Activated B cell treated with CpG ODN at 0.5 μM for 24 hours (primary cell): Measurements from ENCODE around the gene TFPT. TPM values are rescaled to one million over a fixed set of nuclear protein-coding genes. Genes with fewer than 3 reads are reported as not detected.

Experiments used
- ATAC-seq: fragments of 200-7000 bp; cut with Tn5 transposase; one replicate; pipeline ENCODE4 v1.10.0; 2021; ENCODE audit warnings: low read depth, mild to moderate bottlenecking, moderate library complexity
- CTCF ChIA-PET: fragments of 350-600 bp; sonication (Branson Sonifier 250); formaldehyde crosslinking; loops from one replicate; lab custom pipeline; 2021; ENCODE audit warnings: antibody characterized with exemption; lab: Charles Lee
- POLR2A ChIA-PET: fragments of 350-600 bp; sonication (Branson Sonifier 250); formaldehyde crosslinking; loops from one replicate; lab custom pipeline; 2021; ENCODE audit warnings: antibody characterized with exemption; lab: Charles Lee
- DNase-seq: peaks from one replicate; pipeline ENCODE4 v3.0.0; 2022
- H3K27ac Mint-ChIP-seq: one replicate; pipeline ENCODE4 v1.8.0; 2020; ENCODE audit warnings: mixed read lengths
- H3K27me3 Mint-ChIP-seq: one replicate; pipeline ENCODE4 v1.8.0; 2021; ENCODE audit warnings: mixed read lengths
- H3K36me3 Mint-ChIP-seq: one replicate; pipeline ENCODE4 v1.8.0; 2021; ENCODE audit warnings: low read depth, mixed read lengths
- H3K4me1 Mint-ChIP-seq: one replicate; pipeline ENCODE4 v1.8.0; 2021; ENCODE audit warnings: mixed read lengths
- H3K4me3 Mint-ChIP-seq: one replicate; pipeline ENCODE4 v1.8.0; 2020; ENCODE audit warnings: mild to moderate bottlenecking, mixed read lengths
- H3K9me3 Mint-ChIP-seq: one replicate; pipeline ENCODE4 v1.8.0; 2020; ENCODE audit warnings: mixed read lengths
- intact Hi-C: fragments of 100-400 bp; cut with micrococcal nuclease; formaldehyde crosslinking; loops from one replicate; pipeline ENCODE4 v1.15.1; 2024
- total RNA-seq: library from RNA; stranded (reverse); gene quantifications from 2 replicates; pipeline ENCODE4 v1.2.3, GENCODE V29; 2022
- TF ChIP-seq, protein P1 (sequence below): fragments of 200-600 bp; IDR thresholded peaks from one replicate; pipeline ENCODE4 v1.8.0; 2022; ENCODE audit warnings: antibody characterized with exemption, mild to moderate bottlenecking

TFPT gene
- total RNA-seq, 1 donor from 2014 or later = 17.9 TPM

DNA sequence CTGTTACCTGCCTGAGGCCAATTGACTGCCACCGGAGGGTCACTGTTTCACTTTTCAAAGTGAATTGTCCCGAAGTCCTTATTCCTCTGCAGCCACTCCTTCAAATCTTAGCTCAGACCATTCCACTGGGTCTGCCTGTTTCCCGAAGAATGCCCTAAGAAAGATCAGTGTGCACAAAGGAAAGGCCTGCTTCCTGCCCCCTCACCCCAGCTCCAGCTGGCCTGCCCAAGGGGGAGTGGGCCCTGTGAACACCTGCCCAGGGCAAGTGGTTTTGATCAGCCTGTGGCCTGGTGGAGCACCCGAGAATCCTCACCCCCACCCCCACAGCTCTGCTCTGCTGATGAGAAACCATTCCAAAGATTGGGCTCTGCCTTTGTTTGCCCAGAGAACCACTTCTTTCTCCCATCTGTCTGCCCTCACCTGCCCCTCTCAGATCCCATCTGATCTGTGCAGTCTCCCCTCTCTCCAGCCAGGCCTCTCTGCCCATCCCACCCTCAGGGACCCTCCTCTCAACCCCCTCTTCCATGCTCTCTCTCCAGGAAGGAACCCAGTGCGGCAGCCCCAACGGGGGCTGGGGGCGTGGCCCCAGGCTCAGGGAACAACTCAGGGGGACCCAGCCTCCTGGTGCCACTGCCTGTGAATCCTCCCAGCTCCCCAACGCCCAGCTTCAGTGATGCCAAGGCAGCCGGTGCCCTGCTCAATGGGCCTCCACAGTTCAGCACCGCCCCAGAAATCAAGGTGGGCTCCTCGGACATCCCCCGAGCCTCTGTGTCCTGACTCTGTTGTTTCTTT lies 33.8 kb upstream of the TFPT start:
- intact Hi-C loops = no loop called here

DNA sequence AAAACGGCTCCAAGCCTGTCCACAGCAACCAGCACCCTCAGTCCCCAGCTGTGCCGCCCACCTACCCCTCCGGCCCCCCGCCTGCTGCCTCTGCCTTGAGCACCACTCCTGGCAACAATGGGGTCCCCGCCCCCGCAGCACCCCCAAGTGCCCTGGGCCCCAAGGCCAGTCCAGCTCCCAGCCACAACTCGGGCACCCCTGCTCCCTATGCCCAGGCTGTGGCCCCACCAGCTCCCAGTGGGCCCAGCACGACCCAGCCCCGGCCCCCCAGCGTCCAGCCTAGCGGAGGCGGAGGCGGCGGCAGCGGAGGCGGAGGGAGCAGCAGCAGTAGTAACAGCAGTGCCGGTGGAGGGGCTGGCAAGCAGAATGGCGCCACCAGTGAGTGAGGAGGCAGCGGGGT lies 32.7 kb upstream of the TFPT start:
- no peaks in the 10 kb centered on the region for H3K9me3 Mint-ChIP-seq
- ChIA-PET POLR2A (interaction anchor here (0.7 kb wide), 1 partner anchor 11 kb away, joined by 3 read pairs; no protein-coding TSS in a partner anchor), CTCF (no interaction called here)
- H3K4me3 Mint-ChIP-seq = no peak overlapping the region
- intact Hi-C loops = no loop called here
- TF ChIP-seq, protein P1, sequence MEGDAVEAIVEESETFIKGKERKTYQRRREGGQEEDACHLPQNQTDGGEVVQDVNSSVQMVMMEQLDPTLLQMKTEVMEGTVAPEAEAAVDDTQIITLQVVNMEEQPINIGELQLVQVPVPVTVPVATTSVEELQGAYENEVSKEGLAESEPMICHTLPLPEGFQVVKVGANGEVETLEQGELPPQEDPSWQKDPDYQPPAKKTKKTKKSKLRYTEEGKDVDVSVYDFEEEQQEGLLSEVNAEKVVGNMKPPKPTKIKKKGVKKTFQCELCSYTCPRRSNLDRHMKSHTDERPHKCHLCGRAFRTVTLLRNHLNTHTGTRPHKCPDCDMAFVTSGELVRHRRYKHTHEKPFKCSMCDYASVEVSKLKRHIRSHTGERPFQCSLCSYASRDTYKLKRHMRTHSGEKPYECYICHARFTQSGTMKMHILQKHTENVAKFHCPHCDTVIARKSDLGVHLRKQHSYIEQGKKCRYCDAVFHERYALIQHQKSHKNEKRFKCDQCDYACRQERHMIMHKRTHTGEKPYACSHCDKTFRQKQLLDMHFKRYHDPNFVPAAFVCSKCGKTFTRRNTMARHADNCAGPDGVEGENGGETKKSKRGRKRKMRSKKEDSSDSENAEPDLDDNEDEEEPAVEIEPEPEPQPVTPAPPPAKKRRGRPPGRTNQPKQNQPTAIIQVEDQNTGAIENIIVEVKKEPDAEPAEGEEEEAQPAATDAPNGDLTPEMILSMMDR = no peak
- H3K4me1 Mint-ChIP-seq = peaks cover 1% of the 10 kb centered on the region
- DNase-seq (no peak), ATAC-seq (no peak)
- H3K27me3 Mint-ChIP-seq = no peaks in the 10 kb centered on the region
- H3K27ac Mint-ChIP-seq = no peak overlapping the region
- peaks cover 90% of the 10 kb centered on the region for H3K36me3 Mint-ChIP-seq

More for the DNA sequence above, 33.8 kb upstream of the TFPT start:
- DNase-seq = no peak
- ChIA-PET CTCF (no interaction called here), POLR2A (interaction anchor here (1.3 to 2.6 kb wide), 2 partner anchors 12 to 40 kb away, joined by 3 to 17 read pairs; partner anchors contain the start of genes CNOT3 and MBOAT7)
- H3K27ac Mint-ChIP-seq = no peak overlapping the region
- H3K36me3 Mint-ChIP-seq = peaks cover 90% of the 10 kb centered on the region
- H3K4me1 Mint-ChIP-seq = peaks cover 1% of the 10 kb centered on the region
- H3K27me3 Mint-ChIP-seq = no peaks in the 10 kb centered on the region
- H3K9me3 Mint-ChIP-seq = no peaks in the 10 kb centered on the region
- no peak for ATAC-seq
- no peak overlapping the region for H3K4me3 Mint-ChIP-seq
- TF ChIP-seq, protein P1 = no peak

DNA sequence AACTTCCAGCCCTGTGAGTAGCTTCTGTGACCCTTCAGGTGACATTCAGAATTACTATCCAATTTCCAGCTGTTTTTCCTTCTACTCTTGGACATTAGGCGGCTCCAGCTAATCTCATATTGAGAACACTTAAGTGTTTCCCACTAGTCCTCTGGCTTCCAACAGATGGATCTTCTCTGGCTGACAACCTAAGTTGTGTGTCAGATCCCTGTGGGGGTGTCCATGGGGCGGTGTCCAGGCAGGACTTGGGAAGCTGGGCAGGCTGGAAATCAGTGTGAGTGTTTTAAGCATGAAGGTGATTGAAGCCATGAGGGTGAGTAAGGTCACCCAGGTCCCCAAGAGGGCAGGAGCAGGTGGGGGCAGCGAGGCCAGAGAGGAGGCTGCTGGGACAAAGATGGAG lies 32.2 kb upstream of the TFPT start:
- Mint-ChIP-seq H3K27me3 (no peaks in the 10 kb centered on the region), H3K4me3 (no peak overlapping the region), H3K36me3 (peaks cover 92% of the 10 kb centered on the region), H3K4me1 (peaks cover 1% of the 10 kb centered on the region), H3K9me3 (no peaks in the 10 kb centered on the region), H3K27ac (no peak overlapping the region)
- ATAC-seq (no peak), DNase-seq (no peak)
- TF ChIP-seq, protein P1 = no peak
- intact Hi-C loops = no loop called here
- ChIA-PET POLR2A (interaction anchor here (0.7 kb wide), 1 partner anchor 11 kb away, joined by 3 read pairs; no protein-coding TSS in a partner anchor), CTCF (no interaction called here)

DNA sequence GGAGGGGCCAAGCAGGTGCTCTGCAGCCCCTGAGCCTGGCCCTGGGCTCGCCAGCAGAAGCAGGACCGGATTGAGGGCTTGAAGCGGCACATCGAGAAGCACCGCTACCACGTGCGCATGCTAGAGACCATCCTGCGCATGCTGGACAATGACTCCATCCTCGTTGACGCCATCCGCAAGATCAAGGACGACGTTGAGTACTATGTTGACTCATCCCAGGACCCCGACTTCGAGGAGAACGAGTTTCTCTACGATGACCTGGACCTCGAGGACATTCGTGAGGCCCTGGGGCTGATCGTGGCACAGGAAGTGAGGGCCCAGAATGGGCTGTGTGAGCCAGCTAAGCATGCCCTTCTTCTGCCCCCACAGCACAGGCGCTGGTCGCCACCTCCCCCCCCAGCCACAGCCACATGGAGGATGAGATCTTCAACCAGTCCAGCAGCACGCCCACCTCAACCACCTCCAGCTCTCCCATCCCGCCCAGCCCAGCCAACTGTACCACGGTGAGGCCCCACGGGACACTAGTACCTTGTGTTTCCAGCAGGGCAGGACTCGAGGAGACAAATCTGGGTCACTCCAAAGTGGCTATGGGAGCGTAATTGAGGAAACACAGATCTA lies 30.2 kb upstream of the TFPT start:
- Mint-ChIP-seq H3K36me3 (peaks cover 81% of the 10 kb centered on the region), H3K27me3 (no peaks in the 10 kb centered on the region), H3K27ac (no peak overlapping the region), H3K4me3 (no peak overlapping the region), H3K9me3 (no peaks in the 10 kb centered on the region), H3K4me1 (peaks cover 12% of the 10 kb centered on the region)
- ChIA-PET CTCF (no interaction called here), POLR2A (no interaction called here)
- ATAC-seq (no peak), DNase-seq (no peak)
- intact Hi-C loops = no loop called here
- TF ChIP-seq, protein P1 = no peak

DNA sequence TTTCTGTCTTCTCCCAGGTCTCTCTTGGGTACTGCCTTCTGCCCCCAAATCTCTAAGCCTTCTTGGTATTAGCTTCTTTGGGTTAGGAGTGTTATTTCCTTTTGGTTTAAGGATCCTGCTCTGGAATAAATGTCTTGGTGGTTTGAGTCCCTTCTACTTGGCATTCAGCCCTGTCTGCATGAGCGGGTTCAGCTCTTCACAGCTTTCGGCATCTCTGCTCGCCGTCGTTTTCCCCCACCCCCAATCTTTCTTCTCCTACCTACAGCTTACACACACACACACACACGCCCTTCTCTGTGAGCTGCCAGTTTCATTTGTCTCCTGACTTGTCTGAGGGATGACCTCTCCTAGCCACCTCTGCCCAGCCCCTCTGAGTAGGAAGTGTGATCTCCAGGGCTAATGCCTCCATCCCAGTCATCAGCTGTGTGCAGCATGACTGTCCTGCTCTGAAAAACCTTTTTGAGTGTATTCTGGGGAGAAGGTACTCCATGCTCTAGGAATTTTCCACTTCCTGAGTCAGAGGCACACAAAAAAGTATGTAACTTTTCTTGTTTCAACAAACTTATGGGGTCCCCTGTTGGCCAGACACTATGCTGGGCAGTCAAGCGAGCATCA lies 26.8 kb upstream of the TFPT start:
- no peak overlapping the region for H3K27ac Mint-ChIP-seq
- ChIA-PET POLR2A (interaction anchor here (0.6 kb wide), 1 partner anchor 15 kb away, joined by 3 read pairs; no protein-coding TSS in a partner anchor), CTCF (interaction anchor here (1.0 kb wide), 1 partner anchor 17 kb away, joined by 3 read pairs; the partner anchor contains the start of gene LENG1)
- H3K9me3 Mint-ChIP-seq = no peaks in the 10 kb centered on the region
- H3K4me1 Mint-ChIP-seq = peaks cover 38% of the 10 kb centered on the region
- intact Hi-C loops = no loop called here
- DNase-seq (no peak), ATAC-seq (no peak)
- TF ChIP-seq, protein P1 = no peak
- H3K4me3 Mint-ChIP-seq = no peak overlapping the region
- H3K36me3 Mint-ChIP-seq = peaks cover 75% of the 10 kb centered on the region
- H3K27me3 Mint-ChIP-seq = no peaks in the 10 kb centered on the region
